T-helper 1 cell treated with Interleukin-12 subunit alpha and Interleukin-12 subunit beta and Interleukin-4 antibody, amounts not matched to agents 30 ng/mL and 1 ng/mL, for 36 hours (primary cell): ENCODE data around the gene ZNF202. TPM values are rescaled to one million over a fixed set of nuclear protein-coding genes. Genes with fewer than 3 reads are reported as not detected.

Experiments
- intact Hi-C: fragments of 100-400 bp; cut with micrococcal nuclease; formaldehyde crosslinking; loops from one replicate; pipeline ENCODE4 v1.15.1; 2024
- total RNA-seq: library from RNA; stranded (reverse); gene quantifications from 2 replicates; pipeline ENCODE4 v1.2.3, GENCODE V29; 2022

ZNF202 gene
- total RNA-seq, 1 donor from 2014 or later = 16.5 TPM

DNA sequence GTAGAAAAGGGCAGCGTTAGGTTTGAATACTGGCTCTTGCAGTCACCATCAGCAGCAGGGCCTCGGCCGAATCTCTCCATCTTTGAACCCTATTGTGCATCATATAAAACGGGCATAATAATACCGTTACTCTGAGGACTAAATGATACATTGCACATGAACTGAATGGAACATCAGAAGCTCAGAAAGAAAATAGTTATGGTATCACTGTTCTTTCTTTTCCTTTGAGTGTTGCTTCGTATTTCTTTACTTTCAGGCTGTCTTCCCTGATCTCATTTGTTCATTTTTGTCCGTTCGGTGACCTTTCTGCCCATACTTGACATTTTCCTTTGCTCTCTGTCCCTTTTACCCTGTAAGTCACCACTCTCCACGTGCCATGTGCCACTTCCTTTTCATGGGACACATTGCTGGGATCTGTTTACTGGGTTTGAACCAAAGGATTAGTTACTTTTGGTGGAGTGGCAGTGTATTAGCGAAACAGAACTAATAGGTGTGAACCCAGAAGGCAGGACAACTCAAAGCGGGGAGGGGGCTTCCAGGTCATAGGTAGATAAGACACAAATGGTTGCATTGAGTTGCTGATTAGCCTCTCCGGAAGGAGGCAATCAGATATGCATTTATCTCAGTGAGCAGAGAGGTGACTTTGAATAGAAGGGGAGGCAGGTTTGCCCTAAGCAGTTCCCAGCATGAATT, 717 bp upstream of the ZNF202 start:
- intact Hi-C loops = loop anchor here (2.0 to 10.0 kb wide), 4 partner anchors 453 to 1213 kb away; partner anchors contain the start of genes CCDC15 and TBRG1

DNA sequence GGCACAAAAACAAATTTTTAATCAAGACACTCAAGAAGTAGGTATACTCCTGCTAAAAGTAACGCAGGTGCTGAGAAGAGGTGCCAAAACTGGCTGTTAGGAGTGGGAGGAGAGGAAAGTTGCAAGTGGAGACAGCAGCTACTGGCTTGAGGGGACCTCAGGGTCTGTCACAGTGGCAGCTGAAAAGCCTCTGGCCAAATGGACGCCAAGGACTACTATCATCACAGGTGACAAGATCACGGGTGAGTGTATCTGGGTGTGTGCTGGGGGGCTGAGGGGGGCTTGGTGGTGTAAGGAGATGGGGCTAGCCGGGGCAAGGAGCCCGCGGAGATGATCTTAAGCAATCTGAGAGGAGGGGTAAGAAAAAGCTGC, 687 bp downstream of the ZNF202 start:
- intact Hi-C loops = loop anchor here (1.0 to 10.0 kb wide), 7 partner anchors 15 to 996 kb away; partner anchors contain the start of genes HSPA8, SCN3B, TBRG1 and VWA5A

DNA sequence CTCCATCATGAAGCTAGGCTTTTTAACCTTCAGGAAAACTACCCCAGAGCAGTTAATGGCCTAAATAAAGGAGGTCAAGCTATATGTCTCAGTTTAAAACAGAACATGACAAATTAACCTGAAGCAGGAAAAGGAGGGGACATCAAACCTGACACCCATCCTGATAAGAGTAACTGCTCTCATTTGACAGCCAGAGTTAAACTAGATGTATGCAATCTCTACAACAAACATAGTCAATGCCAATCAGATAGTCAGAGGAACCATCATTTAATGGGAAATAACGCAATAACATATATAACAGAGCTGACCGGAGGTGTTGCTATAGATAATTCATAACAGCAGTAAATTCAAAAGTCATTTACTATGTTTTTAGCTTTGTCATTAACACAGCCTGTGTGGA, 3.1 kb downstream of the ZNF202 start:
- intact Hi-C loops = no loop called here

DNA sequence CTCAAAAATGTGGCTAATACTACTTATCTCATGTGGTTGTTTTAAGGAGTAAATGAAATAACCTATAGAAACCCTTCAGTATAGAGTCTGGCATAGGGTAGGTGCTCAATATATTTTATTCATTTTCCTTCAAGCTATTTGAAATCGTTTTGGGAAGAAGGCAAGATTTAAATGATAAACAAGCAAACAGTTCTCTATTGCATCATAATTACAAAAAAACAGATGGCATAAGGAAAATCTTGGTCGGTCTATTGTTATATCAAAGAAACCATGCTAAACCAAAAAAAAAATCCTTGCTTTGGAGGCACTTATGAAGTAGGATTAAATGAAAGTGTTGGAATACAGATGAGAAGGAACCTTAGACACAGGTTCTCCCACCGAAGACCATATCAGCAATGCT, 4.7 kb downstream of the ZNF202 start:
- intact Hi-C loops = no loop called here

DNA sequence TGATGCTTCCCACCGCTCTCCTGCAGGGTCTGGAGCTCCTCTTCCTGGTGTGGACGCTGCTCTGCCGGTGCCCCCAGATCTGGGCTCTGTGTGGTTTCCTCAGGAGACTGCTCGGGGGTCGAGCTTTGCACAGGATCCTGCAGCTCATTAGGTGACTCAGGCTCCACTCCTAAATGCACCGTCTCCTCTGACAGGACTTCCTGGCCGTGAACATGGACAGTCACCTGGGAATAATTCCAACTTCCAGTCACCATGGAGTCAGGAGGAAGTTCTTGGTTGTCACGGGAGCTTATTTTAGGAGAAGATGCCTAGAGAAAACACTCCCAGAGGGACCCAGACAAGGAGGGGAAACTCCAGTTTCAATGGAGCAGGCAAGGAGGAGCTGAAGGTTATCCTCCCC, 11.9 kb downstream of the ZNF202 start:
- intact Hi-C loops = no loop called here

DNA sequence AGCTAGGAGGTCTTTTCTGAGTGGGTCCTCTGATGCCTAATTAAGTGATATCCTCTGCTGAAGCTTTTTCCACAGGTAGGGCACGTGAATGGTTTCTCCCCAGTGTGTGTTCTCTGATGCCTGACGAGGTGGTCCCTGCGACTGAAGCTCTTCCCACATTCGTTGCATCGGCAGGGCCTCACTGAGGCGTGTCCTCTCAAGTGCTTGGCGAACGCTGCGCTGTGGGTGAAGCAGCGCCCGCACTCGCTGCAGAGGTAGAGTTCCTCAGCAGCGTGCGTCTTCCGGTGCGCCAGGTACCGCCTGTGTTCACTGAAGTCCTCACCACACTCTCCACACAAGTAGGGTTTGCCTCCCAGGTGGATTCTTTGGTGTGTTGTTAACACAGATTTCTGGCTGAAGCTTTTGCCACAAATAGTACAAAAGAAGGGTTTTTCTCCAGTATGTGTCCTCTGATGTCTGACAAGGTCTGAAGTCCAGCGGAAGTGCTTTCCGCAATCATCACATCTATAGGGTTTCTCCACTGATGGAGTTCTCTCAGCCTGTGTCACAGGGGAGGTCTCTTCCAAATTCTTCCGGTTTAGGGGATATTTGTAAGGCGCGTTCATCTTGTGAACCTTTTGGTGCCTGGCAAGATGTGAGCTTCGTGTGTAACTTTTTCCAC, 15.3 kb downstream of the ZNF202 start:
- intact Hi-C loops = no loop called here

DNA sequence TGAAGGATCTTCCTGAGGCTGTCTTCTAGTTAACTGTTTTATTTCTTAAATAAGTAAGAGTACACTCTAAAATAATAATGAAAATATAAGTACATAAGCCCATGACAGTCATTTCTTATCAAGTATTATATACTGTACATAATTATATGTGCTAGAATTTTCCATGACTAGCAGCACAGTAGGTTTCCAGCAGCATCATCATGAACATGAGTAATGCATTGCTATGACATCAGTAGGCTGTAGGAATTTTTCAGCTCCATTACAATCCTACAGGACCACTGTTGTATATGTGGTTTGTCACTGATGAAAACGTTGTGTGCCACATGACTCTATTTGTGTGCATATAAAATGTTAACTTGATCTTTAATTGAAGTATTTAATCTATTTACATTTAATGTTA, 22.0 kb downstream of the ZNF202 start:
- intact Hi-C loops = loop anchor here (10.0 kb wide), 1 partner anchor 615 kb away; no protein-coding TSS in a partner anchor

DNA sequence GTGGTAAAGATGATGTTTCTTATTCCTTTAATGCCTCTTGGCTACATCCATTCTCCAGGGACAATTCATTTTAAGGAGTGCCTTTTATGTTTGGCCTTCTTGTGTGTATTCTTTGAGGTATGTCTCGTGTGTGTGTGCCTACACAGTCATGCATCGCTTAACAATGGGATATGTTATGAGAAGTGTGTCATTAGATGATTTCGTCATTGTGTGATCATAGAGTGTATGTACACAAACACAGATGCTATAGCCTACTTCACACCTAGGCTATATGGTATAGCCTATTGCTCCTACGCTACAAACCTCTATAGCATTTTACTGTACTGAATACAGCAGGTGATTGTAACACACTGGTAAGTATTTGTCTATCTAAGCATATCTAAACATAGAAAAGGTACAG, 23.0 kb downstream of the ZNF202 start:
- intact Hi-C loops = loop anchor here (10.0 kb wide), 1 partner anchor 614 kb away; no protein-coding TSS in a partner anchor

DNA sequence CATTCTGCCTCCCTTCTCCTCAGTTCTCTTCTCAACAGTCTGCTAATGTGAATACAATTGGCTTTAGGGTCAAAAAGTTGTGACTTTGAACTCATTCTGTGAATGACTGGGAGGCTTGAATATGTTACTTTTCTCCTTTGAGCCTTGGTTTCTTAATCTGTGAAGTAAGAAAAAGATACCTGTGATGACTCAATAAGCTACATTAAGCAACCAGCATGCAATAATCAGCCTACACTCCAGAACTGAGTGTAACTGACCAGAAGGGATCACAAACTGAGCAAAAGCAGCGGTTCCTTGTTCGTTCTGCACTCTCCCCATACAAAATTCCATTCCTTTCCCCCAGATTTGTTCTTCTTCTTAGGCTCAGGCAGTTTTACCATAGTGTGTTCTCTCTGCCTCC, 23.4 kb downstream of the ZNF202 start:
- intact Hi-C loops = loop anchor here (10.0 kb wide), 1 partner anchor 613 kb away; no protein-coding TSS in a partner anchor

DNA sequence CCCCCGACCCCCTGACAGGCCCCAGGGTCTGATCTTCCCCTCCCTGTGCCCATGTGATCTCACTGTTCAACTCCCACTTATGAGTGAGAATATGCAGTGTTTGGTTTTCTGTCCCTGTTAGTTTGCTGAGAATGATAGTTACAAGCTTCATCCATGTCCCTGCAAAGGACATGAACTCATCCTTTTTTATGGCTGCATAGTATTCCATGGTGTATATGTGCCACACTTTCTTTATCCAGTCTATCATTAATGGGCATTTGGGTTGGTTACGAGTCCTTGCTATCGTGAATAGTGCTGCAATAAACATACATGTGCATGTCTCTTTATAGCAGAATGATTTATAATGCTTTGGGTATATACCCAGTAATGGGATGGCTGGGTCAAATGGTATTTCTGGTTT, 28.8 kb downstream of the ZNF202 start:
- intact Hi-C loops = loop anchor here (10.0 kb wide), 1 partner anchor 608 kb away; no protein-coding TSS in a partner anchor

DNA sequence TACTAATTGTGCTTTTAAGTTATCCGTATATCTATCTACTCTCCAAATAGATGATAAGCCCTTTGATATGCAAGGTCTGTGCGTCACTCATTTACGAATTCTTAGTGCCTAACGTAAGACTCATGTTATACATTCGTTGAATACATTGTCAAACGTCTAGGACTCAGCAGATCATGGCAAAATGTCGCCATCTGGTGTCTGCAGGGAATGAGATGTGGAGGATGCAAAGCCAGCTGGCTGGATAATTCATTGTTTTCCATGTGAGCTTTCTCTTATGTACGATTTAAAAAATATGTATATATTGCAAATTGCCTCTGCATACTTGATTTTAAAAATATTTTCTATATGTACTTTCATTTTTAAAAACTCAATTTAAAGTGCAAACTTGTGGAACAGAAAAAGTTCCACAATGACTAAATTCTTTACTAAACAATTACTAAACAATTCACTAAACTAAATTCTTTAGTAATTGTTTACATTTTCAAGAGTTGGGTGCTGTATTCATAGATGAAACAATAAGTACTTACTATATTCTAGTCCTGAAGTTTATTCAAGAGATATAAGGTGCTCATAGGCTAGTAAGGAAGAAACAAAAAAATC, 33.8 kb downstream of the ZNF202 start:
- intact Hi-C loops = loop anchor here (1.0 kb wide), 3 partner anchors 66 to 196 kb away; no protein-coding TSS in a partner anchor

DNA sequence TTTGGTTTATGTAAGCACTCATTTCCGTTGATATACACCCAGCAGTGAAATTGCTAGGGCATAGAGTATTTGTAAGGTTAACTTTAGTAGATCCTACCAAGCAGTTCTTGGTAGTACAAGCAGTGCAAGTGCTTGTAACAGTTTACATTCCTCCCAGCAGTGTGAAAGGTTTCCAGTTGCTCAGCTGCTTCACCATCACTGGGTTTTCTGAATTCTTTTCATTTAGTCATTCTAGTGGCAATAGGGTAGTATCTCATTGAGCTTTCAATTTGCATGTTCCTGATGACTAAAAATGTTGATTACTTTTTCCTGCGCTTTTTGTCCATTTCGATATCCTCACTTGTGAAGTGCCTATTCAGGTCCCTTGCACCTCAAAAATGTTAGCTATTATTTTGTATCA, 34.3 kb downstream of the ZNF202 start:
- intact Hi-C loops = loop anchor here (1.0 kb wide), 3 partner anchors 66 to 196 kb away; no protein-coding TSS in a partner anchor

DNA sequence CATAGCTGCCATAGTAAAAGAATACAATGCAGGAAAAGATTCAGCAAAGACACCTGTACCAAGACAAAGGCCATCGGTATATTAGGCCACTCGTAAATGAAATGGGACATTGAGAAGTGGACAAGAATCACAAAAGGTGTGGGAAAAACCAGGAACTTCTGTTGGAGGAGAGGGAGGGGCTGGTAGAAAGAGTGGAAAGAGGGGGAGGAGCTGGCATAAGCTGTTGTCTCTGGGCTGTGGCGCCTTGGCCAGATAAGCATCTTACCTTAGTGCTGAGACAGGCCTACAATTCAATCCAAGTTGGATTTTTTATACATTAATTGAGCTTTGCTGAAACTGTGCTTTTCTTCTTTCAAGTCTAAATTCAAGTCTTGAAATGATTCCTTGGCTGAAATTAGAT, 37.1 kb downstream of the ZNF202 start:
- intact Hi-C loops = no loop called here

DNA sequence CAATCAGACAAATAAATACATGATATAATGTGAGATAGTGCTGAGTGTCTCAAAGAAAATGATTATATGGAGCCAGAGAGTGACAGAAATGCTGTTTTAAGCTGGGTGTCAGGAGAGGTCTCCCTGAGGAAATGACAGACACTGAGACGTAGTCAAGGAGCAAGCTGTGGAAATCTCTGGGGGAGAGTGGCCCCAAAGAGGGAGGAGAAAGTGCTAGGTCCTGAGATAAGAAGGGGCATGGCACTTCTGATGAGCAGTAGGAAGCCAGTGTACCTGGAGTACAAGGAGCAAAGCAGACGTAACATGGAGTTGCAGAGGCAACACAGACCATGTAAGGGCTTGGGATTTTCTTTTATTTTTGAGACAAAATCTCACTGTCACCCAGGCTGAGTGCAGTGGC, 38.8 kb downstream of the ZNF202 start:
- intact Hi-C loops = no loop called here

DNA sequence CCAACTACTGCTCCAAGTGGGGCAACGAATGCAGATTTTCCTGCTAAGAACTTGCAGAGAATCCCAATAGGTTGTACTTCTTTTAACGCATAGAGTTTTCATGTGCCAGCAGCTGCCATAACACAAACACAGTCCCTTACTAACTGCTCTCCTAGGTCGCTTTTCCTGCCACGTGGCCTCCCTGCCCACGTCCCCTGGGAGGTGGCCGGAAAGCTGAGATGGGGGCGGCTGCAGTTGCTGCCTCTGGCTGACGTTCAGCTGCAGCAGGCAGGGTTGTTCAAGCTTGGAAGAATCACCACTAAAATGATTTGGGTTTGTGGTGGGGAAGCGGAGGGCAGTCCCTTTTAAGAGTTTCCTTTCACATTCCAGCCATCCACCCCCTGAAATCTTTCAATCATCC, 39.3 kb downstream of the ZNF202 start:
- intact Hi-C loops = no loop called here

DNA sequence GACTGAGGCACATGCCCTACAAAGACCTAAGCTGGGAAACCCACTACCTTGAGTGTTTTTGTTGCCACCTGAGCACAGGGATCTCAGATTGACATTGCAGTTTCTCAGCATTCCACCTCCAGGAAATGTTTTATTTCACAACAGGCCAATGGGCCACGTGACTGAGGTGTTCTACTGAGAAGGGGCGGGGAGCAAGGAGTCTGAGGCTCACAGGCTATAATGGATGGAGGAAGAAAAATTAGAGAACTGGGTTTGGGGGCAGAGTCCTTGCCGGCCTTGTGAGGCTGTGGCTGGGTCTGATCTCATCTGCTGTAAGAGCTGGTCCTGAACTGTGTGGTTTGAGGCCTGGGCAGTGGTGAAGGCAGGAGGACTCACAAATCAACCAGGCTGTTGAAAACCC, 40.7 kb downstream of the ZNF202 start:
- intact Hi-C loops = no loop called here

DNA sequence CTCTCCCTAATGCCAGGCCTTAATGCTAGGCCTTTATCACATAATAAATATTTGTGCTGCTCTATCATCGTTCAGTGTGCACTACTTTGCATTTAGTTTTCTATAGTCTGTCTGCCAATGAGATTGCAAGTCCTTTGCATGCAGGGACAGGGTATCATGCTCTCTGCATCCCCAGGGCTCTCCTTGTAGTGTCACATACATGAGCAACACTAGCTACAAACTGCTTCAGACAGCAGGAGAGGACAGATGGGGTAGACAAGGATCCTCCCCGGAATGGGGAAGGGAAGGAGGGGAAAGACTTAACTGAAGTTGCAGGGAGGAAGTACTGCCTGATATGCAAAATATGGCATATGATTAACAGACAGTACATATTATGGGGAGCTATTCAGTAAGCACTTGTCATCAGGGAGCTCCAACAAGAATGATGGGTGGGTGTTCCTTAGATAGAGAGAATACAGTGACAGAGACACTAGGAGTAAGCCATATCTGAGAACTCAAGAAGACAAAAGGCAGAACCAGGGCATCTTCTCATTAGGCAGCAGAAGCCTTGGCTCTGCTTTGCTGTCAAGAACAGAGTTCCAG, 42.8 kb downstream of the ZNF202 start:
- intact Hi-C loops = no loop called here

DNA sequence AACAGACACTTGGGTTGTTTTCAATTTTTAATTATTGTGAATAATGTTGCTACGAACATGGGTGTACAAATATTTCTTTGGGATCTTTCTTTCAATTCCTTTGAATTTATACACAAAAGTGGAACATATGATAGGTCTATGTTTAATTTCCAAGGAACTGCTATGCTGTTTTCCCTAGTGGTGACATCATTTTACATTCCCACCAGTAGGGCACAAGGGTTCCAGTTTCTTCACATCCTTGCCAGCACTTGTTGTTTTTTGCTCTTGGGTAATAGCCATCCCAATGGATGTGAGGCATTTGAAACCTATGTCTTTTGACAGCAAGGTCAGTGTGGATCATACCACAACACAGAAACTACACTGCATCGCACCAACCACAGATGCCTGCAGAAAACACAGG, 45.3 kb downstream of the ZNF202 start:
- intact Hi-C loops = no loop called here

DNA sequence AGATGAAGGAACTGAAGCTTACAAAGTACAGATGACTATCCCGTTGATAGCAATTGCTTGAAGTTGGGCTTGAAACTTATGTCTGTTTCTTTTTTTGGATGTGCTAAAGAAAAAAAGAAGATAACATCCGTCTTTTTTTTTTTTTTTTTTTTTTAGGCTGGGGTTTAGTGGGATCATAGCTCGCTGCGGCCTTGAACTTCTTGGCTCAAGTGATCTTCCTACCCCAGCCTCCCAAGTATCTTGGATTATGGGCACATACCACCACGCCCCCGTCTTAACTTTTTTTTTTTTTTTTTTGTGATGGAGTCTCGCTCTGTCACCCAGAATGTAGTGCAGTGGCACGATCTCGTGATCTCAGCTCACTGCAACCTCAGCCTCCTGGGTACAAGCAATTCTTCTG, 46.2 kb downstream of the ZNF202 start:
- intact Hi-C loops = no loop called here

DNA sequence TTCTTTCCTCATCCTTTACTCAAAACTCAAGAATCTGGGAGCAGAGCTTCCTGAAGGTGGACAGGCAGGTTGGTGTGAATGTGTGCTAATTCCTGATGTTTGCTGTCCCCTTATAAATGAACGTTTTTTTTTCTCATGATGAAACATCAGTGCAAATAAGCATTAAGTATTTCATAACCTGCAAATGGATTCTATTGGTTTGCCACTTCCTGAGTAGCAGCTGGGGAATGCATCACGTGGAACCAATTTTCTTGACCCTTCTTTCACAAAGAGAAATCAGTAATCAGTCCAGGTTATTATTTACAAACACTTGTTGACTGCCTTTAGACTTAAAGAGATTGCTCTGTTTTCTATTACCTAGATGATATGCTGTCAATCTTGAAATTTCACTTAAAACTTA, 46.9 kb downstream of the ZNF202 start:
- intact Hi-C loops = no loop called here

DNA sequence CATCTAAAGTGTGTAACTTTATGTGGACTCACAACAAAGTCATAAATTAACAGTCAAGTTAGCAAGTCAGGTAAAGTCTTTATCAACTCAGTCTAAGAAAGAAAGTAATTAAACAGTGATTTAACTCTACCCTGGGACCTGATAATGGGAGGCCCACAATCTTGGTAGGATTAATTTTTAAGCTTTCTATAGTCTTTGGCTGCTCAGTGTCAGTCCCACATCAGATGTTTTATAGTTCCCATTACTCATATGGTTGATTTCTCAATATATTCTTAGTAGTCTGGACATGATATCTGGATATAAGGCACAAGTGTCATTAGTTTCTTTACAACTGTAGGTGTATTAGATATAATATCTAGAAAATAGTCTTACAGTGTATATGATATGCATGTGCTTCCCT, 48.5 kb downstream of the ZNF202 start:
- intact Hi-C loops = no loop called here

DNA sequence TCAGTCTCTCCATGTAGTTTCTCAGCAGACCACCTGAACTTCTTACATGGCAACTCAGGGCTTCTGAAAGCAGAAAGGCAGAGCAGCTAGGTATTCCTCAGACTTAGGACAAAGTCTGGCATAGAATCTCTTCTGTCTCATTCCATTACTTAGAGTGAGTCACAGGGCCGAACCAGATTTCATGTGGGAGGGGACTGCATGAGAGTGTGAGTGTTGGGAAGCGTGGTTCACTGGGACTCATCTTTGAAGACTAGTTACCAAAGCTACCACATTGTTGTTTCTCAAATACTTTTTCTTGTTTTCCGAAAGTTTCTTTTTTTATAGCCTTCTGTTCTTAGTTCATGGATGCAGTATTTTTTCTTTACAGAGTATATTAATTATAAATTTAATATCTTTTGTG, 51.0 kb downstream of the ZNF202 start:
- intact Hi-C loops = no loop called here
